ENCODE results near the gene KIF25.
"Not testable (repeated sequence)": the region's sequence is repeated elsewhere in the genome, so short reads cannot be mapped to it uniquely, and the experiment has no call there.

KIF25 gene

DNA sequence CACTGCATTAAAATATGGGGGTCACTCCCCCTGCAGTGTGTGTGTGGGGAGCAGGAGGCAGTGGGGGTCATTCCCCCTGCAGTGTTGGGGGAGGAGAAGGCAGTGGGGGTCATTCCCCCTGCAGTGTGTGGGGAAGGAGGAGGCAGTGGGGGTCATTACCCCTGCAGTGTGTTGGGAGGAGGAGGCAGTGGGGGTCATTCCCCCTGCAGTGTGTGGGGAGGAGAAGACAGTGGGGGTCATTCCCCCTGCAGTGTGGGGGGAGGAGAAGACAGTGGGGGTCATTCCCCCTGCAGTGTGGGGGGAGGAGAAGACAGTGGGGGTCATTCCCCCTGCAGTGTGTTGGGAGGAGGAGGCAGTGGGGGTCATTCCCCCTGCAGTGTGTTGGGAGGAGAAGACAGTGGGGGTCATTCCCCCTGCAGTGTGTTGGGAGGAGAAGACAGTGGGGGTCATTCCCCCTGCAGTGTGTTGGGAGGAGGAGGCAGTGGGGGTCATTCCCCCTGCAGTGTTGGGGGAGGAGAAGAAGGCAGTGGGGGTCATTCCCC lies 21.3 kb upstream of the KIF25 start:
- DNase-seq, result not testable (repeated sequence)

GRCh38 chr6:167976708-167977107 lies 20.8 kb upstream of the KIF25 start:
- DNase-seq, result no peak

DNA sequence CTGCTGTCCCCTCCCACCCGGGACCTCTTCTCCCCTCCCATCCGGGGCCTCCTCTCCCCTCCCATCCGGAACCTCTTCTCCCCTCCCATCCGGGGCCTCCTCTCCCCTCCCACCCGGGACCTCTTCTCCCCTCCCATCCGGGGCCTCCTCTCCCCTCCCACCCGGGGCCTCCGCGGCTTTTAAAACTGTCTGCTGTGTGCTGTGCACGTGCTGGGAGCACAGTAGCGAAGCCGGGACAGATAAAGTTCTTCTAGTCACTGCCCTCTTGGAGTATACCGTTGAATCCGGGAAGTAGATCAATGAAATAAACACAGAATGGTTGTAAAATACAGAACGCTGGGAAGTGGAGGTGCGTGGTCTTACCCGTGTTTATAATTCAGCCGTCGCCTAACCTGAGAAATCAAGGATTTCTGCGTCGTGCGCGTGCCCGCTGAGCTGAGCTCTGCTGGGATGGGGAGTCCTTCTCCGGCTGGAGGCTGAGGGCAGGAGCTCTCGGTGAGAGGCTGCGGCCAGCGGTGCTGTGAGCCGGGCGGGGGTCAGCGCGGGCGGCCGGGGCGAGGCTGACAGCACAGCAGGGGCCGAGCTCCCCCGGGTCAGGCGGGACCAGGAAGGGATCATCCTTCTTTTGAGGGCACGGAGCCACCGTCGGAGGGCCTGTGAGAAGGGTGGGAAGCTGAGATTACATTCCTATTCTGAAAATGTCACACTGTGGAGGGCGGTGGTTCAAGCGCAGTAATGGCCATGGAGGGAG lies 19.6 kb upstream of the KIF25 start:
- no peak for DNase-seq

DNA sequence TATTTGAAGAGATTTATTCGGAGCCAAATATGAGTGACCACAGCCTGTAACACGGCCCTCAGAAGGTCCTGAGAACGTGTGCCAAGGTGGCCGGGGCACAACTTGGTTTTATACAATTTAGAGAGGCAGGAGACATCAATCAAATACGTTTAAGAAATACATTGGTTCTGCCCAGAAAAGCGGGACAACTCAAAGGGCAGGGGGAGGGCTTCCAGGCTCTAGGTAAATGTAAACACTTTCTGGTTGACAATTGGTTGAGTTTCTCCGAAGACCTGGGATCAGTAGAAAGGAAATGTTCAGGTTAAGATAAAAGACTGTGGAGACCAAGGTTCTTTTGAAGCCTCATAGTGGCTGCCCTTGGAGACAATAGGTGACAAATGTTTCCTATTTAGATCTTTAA lies 18.9 kb upstream of the KIF25 start:
- DNase-seq, result no peak

- DNase-seq, result no peak
Measured at GRCh38 chr6:167979436-167980139, 17.9 kb upstream of the KIF25 start.

DNA sequence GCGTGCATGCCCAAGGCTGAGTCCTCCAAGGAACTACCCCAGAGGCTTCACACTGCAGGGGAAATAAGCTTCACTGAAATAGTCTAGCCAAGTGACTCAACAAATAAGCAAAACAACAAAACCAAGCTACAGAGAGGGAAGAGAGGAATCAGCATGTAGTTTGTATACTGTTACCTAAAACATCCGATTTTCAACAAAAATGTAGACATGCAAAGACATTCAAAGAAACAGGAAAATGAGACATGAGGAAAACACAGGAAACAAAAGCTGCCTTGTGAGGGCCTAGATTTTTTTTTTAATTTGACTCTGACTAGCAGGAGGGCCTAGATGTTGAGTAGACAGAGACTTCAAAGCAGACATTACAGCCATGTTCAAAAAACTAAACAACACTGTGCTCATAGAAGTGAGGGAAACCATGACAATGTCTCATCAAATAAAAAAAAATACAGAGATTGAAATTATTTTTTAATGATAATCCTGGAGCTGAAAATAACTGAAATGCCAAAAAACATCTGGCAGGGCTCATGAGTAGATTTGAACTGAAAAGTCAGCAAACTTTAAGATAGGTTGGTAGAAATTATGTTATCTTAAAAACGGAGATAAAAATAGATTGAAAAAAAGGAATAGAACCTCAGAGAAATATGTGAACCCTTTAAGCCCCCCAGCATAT lies 16.4 kb upstream of the KIF25 start:
- no peak for DNase-seq

- DNase-seq, result no peak
Measured at GRCh38 chr6:167981916-167982462, 15.5 kb upstream of the KIF25 start.

GRCh38 chr6:167984144-167984719 lies 13.2 kb upstream of the KIF25 start:
- DNase-seq, result no peak

DNA sequence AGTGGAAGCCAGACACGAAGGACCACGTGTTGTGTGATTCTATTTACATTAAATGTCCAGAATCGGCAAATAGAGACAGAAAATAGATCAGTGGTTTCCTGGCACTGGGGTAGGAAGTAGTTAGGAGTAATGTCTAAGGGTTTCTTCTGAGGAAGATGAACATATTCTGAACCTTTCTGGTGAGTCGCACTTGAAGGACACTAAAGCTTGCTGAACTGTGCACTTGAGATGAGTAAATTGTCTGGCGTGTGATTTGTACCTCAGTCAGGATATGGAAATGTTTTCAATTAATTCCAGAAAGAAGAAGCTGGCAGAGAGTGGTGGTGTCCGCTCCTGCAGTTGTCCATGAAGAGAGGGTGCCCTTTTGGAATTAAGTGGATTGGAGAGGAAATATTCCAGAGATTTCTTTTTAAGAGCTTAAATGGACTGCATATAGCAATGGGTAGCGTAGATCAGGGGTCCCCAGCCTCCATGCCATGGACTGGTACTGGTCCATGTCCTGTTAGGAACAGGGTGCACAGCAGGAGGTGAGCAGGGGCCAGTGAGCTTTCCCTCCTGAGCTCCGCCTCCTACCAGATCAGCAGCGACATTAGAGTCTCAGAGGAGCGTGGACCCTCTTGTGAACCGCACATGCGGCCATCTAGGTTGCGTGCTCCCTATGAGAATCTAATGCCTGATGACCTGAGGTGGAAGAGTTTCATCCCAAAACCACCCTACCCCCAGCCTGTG lies 12.4 kb upstream of the KIF25 start:
- DNase-seq, result no peak

- no peak for DNase-seq
Measured at GRCh38 chr6:167985911-167986595, 11.4 kb upstream of the KIF25 start.

- DNase-seq, result no peak
Measured at GRCh38 chr6:167987396-167988153, 9.9 kb upstream of the KIF25 start.

GRCh38 chr6:167988154-167988495 lies 9.3 kb upstream of the KIF25 start:
- no peak for DNase-seq

DNA sequence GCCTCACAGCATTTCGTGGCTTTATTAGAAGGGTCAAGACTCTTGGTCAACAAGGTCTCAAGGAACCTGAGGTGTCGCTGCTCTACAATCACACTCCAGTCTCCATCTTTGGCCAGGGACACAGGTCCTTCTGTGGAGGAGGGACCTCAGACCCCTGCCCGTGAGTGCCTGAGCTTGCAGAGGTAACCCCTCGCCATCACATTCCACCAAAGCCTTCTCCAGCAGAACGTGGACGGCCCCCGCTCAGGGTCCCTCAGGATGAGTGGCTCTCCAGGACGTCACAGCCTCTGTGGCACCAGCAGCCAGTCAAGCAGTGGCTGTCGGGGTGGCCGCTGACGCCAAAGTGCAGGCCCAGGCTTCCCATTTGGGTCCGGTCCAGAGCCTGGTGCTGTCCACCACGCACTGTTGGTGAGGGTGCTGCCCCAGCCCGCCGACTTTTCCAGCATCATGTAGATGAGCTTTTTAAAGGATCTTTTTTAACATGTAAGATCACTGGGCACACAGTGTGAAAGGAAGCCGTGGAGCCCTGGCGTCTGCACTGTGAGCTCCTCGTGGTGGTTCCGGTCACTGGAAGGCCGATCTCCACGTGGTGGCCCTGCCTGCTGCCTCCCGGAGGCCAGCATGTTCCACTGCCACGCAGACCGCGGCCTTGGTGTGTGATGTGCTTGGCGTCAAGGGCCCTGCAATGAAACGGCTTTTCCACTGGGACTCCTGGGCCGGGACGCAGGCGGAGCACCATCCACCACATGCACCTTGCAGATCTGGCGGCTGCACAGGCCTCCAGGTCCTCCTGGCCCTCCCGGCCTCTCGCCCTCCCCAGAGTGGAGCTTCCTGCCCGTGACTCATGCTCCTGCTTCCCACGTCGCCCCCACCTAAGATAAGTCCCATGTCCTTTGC lies 8.3 kb upstream of the KIF25 start:
- no peak for DNase-seq

GRCh38 chr6:167990016-167990945 lies 7.2 kb upstream of the KIF25 start:
- no peak for DNase-seq

GRCh38 chr6:167993169-167993568 lies 4.3 kb upstream of the KIF25 start:
- DNase-seq, result no peak

DNA sequence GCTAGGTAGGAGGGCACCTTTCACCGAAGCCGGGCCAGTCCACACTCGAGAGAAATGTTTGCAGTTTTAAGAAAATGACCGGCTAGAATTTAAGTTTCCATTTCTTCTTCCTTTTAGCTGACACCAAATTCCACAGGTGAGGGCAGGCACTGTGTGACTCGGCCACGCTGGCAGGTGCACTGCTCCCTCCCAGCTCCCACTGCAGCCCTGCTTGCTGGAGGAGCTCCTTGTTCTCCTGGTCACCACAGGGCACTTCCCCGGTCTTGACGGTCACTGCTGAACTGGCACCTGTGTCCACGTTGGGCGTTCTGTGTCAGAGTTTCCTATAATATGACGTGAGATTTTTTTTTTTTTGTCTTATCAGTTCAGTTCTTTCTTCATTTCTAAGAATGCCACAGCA lies 3.6 kb upstream of the KIF25 start:
- DNase-seq, result no peak

GRCh38 chr6:167995302-167995701 lies 2.2 kb upstream of the KIF25 start:
- DNase-seq, result no peak

DNA sequence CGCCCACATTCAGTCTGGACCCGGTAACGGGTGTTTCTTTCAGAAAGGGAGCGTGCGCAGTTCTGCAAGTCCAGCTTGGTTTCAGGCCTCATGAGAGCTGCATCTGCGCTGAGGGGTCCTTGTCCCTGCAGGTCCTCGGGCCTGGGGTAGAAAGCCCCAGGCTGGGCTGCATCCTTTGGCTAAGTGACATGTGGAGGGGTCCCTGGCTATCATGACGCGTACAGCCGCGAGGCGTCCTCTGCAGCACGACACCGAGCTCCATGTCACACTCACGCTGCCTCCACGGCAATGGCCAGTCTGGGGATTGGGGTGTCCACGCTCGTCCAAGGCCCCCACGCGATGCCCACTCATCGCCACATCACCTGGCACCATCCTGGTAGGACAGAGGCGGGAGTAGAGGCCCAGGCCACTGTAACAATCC lies 1.7 kb upstream of the KIF25 start:
- no peak for DNase-seq

All from CD4-positive, alpha-beta T cell treated with Interleukin-21 for 1 hour (primary cell).